SH-SY5Y (cell line): Measurements from ENCODE around the gene AIM2.

Source experiments
- GATA2 ChIP-seq: IDR thresholded peaks from 2 replicates; pipeline ENCODE4 v1.6.1; 2011; ENCODE audit warnings: mild to moderate bottlenecking, low read depth, low read length
- GATA3 ChIP-seq: IDR thresholded peaks from 2 replicates; pipeline ENCODE4 v1.6.1; 2011; ENCODE audit warnings: low read depth, mild to moderate bottlenecking, low read length, moderate library complexity

- TF ChIP-seq GATA3 (no peak), GATA2 (no peak)
These were observed 775 bp upstream of the AIM2 start for GRCh38 chr1:159077120-159077961.
